ENCODE results near the gene RAP1GDS1.

Gene RAP1GDS1

GRCh38 chr4:98485816-98486345 lies 224.7 kb downstream of the RAP1GDS1 start:
- no peak for DNase-seq

- DNase-seq = no peak
These were observed 229.1 kb downstream of the RAP1GDS1 start for GRCh38 chr4:98490251-98490650.

- DNase-seq = no peak
These were observed 230.8 kb downstream of the RAP1GDS1 start for GRCh38 chr4:98491899-98492559.

- DNase-seq = no peak
These were observed 232.1 kb downstream of the RAP1GDS1 start for GRCh38 chr4:98493296-98493695.
